GM23338 (cell line): Measurements from ENCODE around the gene SLC36A2. TPM values are rescaled to one million over a fixed set of nuclear protein-coding genes. Genes with fewer than 3 reads are reported as not detected.

ENCODE experiments used
- CTCF ChIP-seq, 2 experiments: fragments of 200-600 bp in 1 of 2; sonication (generic) in 1 of 2; conservative IDR thresholded peaks; 2 replicates each; pipeline versions ENCODE4 v1.5.1 to v1.6.1; 2016 to 2017; ENCODE audit warnings: antibody characterized with exemption in 2 of 2, low read depth in 2 of 2, mild to moderate bottlenecking in 2 of 2, moderate library complexity in 1 of 2
- REST ChIP-seq: IDR thresholded peaks from one replicate; pipeline ENCODE4 v1.6.1; 2018; ENCODE audit warnings: antibody characterized with exemption; ENCODE audit not compliant: unreplicated experiment
- ZNF462 ChIP-seq: fragments of 250-450 bp; sonication (Bioruptor Pico); IDR thresholded peaks from 2 replicates; pipeline ENCODE4 v1.5.0; 2020; ENCODE audit warnings: mild to moderate bottlenecking, moderate library complexity
- polyA plus RNA-seq: library from polyadenylated mRNA; unstranded; fragments of >200 nt; fragmentation: Nextera tagmentation; extraction: Ambion mirVana; gene quantifications from 2 replicates; pipeline ENCODE4 v1.2.1, GENCODE V29; 2016
- total RNA-seq: library from RNA; depleted of rRNA; stranded (reverse); fragments of >200 nt; shearing (Covaris generic); gene quantifications from 2 replicates; pipeline ENCODE4 v1.2.3, GENCODE V29; 2014

SLC36A2 gene
- total and polyA plus RNA-seq, 2 experiments from 2014 or later: 0.08 TPM; not detected in 1

GRCh38 chr5:151286246-151286645 is 61.1 kb downstream of the SLC36A2 start (continued):
- TF ChIP-seq ZNF462 (CRISPR knock-in tag): no peak
- no peak for TF ChIP-seq REST
- no peak for TF ChIP-seq CTCF (conservative IDR thresholded peaks at IDR 0.05; ENCODE audit: low read depth in 2 of 2)
